Testis (tissue), 3 donors: ENCODE measurements around the gene SYK. TPM values are rescaled to one million over a fixed set of nuclear protein-coding genes. Genes with fewer than 3 reads are reported as not detected.

Experiments used
- DNase-seq: peaks from one replicate; pipeline ENCODE4 v3.0.0-alpha.2; 2019
- H3K27ac ChIP-seq, 2 donors: fragments of 200-600 bp; sonication (generic); one replicate each; pipeline ENCODE4 v1.5.1; 2019
- H3K27me3 ChIP-seq: fragments of 200-600 bp; sonication (generic); one replicate; pipeline ENCODE4 v1.5.1; 2019
- H3K36me3 ChIP-seq: fragments of 200-600 bp; sonication (generic); one replicate; pipeline ENCODE4 v1.5.1; 2017; ENCODE audit warnings: low read depth; ENCODE audit errors: missing control alignments
- H3K4me1 ChIP-seq: fragments of 200-600 bp; sonication (generic); one replicate; pipeline ENCODE4 v1.5.1; 2019
- H3K4me3 ChIP-seq, 2 donors: fragments of 200-600 bp; sonication (generic); one replicate each; pipeline ENCODE4 v1.5.1; 2017 to 2019
- H3K9me3 ChIP-seq: fragments of 200-600 bp; sonication (generic); one replicate; pipeline ENCODE4 v1.5.1; 2017
- POLR2A ChIP-seq: fragments of 450-650 bp; IDR thresholded peaks from one replicate; pipeline ENCODE4 v1.6.1; 2017; ENCODE audit warnings: antibody characterized with exemption, mild to moderate bottlenecking, moderate library complexity
- WGBS, 2 donors: methylation state at CpG; one replicate each; pipeline ENCODE4 v1.1.5; 2018; 5-methylcytosine and 5-hydroxymethylcytosine counted together
- intact Hi-C: fragments of 100-400 bp; cut with DNase I; formaldehyde crosslinking; loops from one replicate; pipeline ENCODE4 v1.15.1; 2023; ENCODE audit warnings: low total_unique reads
- polyA plus RNA-seq: library from polyadenylated mRNA; stranded (reverse); fragments of 350-450 nt; fragmentation: Illumina TruSeq; extraction: RNeasy Lipid Tissue Mini Kit (QIAGEN cat#74804); gene quantifications from one replicate; pipeline ENCODE4 v1.2.3, GENCODE V29; 2014; ENCODE audit warnings: low read depth, low replicate concordance; ENCODE audit not compliant: insufficient read depth
- total RNA-seq, 2 donors: library from RNA; depleted of rRNA; stranded (reverse); fragments of >200 nt; gene quantifications; one replicate each; pipeline ENCODE4 v1.2.3, GENCODE V29; 2016
- TF ChIP-seq, protein P1 (sequence below), 3 experiments: fragments of 450-650 bp in 2 of 3; fragments of 200-600 bp in 1 of 3; sonication (generic) in 1 of 3; IDR thresholded peaks; one replicate each; pipeline ENCODE4 v1.5.1; 2016 to 2019; ENCODE audit warnings: antibody characterized with exemption in 3 of 3, mild to moderate bottlenecking in 2 of 3, moderate library complexity in 1 of 3

Gene SYK
- total and polyA plus RNA-seq, 3 donors from 2014 or later: 22.0 to 51.1 (median 30.8) TPM

DNA sequence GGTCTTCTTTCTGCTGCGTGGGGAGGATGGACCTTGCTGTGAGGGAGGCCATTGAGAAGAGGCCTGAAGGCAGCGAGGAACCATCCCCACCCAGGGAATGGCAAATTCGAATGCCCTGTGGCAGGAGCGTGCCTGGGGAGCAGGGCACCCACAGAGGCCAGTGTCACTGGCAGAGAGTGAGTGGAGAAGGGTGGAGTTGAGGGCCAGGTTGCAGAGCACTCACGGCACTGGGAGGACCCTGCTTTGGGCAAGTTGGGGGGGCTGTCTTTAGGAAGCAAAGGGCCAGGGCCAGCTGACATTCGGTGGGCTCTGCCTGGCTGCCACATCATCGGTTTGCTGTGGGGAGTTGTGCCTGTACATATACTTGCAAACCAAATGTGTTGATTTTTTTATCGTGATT, 47.2 kb downstream of the SYK start:
- Histone ChIP-seq H3K4me3 (no peak overlapping the region), H3K9me3 (no peaks in the 10 kb centered on the region), H3K4me1 (peaks cover 11% of the 10 kb centered on the region), H3K27ac (no peak overlapping the region), H3K27me3 (no peaks in the 10 kb centered on the region), H3K36me3 (no peaks in the 10 kb centered on the region)
- TF ChIP-seq POLR2A: no peak
- TF ChIP-seq, protein P1, sequence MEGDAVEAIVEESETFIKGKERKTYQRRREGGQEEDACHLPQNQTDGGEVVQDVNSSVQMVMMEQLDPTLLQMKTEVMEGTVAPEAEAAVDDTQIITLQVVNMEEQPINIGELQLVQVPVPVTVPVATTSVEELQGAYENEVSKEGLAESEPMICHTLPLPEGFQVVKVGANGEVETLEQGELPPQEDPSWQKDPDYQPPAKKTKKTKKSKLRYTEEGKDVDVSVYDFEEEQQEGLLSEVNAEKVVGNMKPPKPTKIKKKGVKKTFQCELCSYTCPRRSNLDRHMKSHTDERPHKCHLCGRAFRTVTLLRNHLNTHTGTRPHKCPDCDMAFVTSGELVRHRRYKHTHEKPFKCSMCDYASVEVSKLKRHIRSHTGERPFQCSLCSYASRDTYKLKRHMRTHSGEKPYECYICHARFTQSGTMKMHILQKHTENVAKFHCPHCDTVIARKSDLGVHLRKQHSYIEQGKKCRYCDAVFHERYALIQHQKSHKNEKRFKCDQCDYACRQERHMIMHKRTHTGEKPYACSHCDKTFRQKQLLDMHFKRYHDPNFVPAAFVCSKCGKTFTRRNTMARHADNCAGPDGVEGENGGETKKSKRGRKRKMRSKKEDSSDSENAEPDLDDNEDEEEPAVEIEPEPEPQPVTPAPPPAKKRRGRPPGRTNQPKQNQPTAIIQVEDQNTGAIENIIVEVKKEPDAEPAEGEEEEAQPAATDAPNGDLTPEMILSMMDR (IDR thresholded peaks at IDR 0.05): no peak
- WGBS, 2 donors: 88 to 93% methylated on average over 8 of the region's 8 CpGs
- intact Hi-C loops: no loop called here
- no peak for DNase-seq

DNA sequence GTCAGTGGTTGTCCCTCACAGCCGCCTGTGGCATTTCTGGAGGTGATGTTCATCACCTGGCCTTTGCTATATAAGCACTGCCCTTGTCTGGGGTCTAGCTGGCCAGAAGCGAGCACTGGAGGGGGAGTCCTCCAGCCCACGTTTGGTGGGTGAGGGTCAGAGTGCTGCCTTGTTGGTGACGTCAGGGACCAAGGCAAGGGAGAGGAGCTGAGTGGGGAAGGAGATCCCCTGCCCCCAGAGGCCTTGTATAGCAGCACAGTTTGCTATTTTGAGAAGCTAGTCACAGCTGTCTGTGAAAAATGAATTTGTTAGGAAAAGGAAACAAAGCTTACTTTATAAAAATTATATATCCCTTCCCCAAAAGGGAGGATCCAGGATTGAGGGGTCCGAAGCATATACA, 49.8 kb downstream of the SYK start:
- no peak for TF ChIP-seq POLR2A
- TF ChIP-seq, protein P1 (IDR thresholded peaks at IDR 0.05): no peak
- H3K27ac ChIP-seq: no peak overlapping the region
- 66 to 71% methylated on average over 5 of the region's 5 CpGs for WGBS, 2 donors

DNA sequence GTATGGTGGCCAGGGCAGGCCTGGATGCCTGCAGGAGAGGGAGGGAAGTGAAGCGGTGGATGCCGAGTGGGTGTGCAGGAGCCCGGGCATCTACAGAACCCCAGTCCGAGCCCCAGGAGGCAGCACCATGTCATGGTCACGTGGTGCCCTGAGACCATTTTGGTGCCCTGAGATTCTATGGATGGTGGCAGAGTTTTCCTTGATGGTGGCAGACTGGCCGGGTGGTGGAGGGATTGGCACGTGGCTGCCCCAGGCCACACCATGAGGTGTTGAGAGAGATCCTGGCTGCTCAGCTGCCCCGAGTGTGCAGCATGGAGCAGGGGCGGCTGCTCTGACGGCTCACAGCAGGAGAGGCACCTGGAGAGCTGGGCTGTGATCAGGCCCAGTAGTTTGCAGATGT, 52.3 kb downstream of the SYK start:
- intact Hi-C loops: no loop called here
- 86 to 94% methylated on average over 10 of the region's 10 CpGs for WGBS, 2 donors

More for the DNA sequence above, 49.8 kb downstream of the SYK start:
- intact Hi-C loops: no loop called here
- peaks cover 15% of the 10 kb centered on the region for H3K4me1 ChIP-seq
- H3K9me3 ChIP-seq: no peaks in the 10 kb centered on the region
- no peaks in the 10 kb centered on the region for H3K27me3 ChIP-seq
- H3K36me3 ChIP-seq: no peaks in the 10 kb centered on the region
- H3K4me3 ChIP-seq: no peak overlapping the region
- DNase-seq: no peak

DNA sequence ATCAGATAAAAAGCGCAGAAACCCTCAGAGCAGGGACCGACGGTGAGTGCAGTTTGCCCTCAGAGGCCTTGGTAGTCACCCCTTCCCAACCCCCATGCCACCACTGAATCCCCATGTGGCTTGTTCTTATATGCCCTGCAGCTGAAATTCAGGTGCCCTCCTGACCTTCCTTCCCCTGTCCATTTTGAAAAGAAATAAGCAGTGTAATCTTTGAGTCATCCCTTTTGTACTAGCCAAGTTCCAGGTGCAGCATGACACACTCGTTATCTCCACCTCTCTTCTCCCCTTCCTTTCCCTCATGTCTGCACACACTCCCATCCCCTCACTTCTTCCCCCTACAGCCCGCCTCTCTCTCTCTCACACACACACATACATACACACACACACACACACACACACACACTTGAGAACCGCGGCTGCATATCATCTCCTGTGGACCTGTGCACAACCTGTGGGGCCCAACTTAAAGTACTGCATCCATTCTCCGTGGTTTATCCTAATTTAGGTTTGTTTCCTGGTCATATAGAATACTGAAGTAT, 53.1 kb downstream of the SYK start:
- Histone ChIP-seq H3K9me3 (no peaks in the 10 kb centered on the region), H3K4me3 (no peak overlapping the region), H3K36me3 (no peaks in the 10 kb centered on the region), H3K27ac (no peak overlapping the region), H3K4me1 (peaks cover 15% of the 10 kb centered on the region), H3K27me3 (no peaks in the 10 kb centered on the region)
- DNase-seq: no peak
- no peak for TF ChIP-seq POLR2A
- TF ChIP-seq, protein P1 (IDR thresholded peaks at IDR 0.05): no peak
- intact Hi-C loops: no loop called here
- WGBS, 2 donors: 70 to 77% methylated on average over 8 of the region's 8 CpGs

More for the DNA sequence above, 52.3 kb downstream of the SYK start:
- no peak overlapping the region for H3K27ac ChIP-seq
- DNase-seq: no peak
- no peaks in the 10 kb centered on the region for H3K9me3 ChIP-seq
- H3K4me1 ChIP-seq: peaks cover 15% of the 10 kb centered on the region
- H3K27me3 ChIP-seq: no peaks in the 10 kb centered on the region
- no peak for TF ChIP-seq POLR2A
- TF ChIP-seq, protein P1 (IDR thresholded peaks at IDR 0.05): no peak
- no peak overlapping the region for H3K4me3 ChIP-seq
- H3K36me3 ChIP-seq: no peaks in the 10 kb centered on the region

DNA sequence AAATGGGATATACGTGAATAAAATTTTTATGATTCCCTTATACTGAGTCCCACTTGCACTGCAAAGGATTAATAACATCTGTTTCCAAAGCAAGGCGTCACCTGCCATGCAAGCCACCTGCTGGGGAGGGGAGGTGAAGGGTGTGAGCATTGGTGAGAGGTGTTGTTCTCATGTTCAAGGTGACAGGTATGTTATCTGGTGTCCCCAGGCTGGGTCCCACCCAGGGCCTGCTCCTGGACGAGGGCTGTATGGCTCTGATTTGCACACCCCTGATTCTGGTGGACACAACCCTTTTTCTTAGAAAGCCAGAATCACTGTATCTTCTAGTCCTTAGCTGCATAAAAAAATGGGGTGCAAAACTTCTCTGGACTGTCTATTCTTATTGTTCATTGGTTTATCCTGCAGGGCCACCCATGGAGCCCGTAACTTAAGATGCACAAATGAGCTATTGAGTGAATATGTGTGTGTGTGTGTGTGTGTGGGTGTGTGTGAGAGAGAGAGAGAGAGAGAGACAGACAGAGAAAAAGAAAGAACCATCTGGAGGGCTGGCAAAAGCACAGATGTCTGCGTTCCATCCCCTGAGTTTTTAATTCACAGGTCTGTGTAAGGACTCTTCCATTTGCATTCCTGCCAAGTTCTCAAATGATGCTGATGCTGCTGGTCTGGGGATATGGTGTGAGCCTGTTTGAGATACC, 53.7 kb downstream of the SYK start:
- intact Hi-C loops: no loop called here
- 73 to 92% methylated on average over 5 of the region's 5 CpGs for WGBS, 2 donors
- TF ChIP-seq POLR2A: no peak
- TF ChIP-seq, protein P1 (IDR thresholded peaks at IDR 0.05): no peak
- DNase-seq: no peak
- Histone ChIP-seq H3K27ac (no peak overlapping the region), H3K4me1 (peaks cover 15% of the 10 kb centered on the region), H3K9me3 (no peaks in the 10 kb centered on the region), H3K4me3 (no peak overlapping the region), H3K27me3 (no peaks in the 10 kb centered on the region), H3K36me3 (no peaks in the 10 kb centered on the region)
